ENCODE results near the gene BMPER.

BMPER gene

GRCh38 chr7:34155220-34155908 is 250.0 kb downstream of the BMPER start:
- no peak for TF ChIP-seq CTCF (IDR thresholded peaks at IDR 0.05; ENCODE audit: insufficient read depth, low read depth, low read length, missing control alignments)
- no peak overlapping the region for H3K4me3 ChIP-seq (ENCODE audit: low read length)
- DNase-seq (ENCODE audit: low read depth), result peak; percentile 97

GRCh38 chr7:34156336-34156735 is 251.0 kb downstream of the BMPER start:
- DNase-seq (ENCODE audit: low read depth), result no peak

GRCh38 chr7:34157137-34157536 is 251.8 kb downstream of the BMPER start:
- no peak overlapping the region for H3K4me3 ChIP-seq (ENCODE audit: low read length)
- TF ChIP-seq CTCF (IDR thresholded peaks at IDR 0.05; ENCODE audit: insufficient read depth, low read depth, low read length, missing control alignments), result no peak
- DNase-seq (ENCODE audit: low read depth), result no peak

More at GRCh38 chr7:34156336-34156735, 251.0 kb downstream of the BMPER start:
- H3K4me3 ChIP-seq (ENCODE audit: low read length), result no peak overlapping the region
- TF ChIP-seq CTCF (IDR thresholded peaks at IDR 0.05; ENCODE audit: insufficient read depth, low read depth, low read length, missing control alignments), result no peak

- peak; percentile 8 for TF ChIP-seq CTCF (IDR thresholded peaks at IDR 0.05; ENCODE audit: insufficient read depth, low read depth, low read length, missing control alignments)
- DNase-seq (ENCODE audit: low read depth), result no peak
- no peak overlapping the region for H3K4me3 ChIP-seq (ENCODE audit: low read length)
Measured at GRCh38 chr7:34158368-34159153, 253.2 kb downstream of the BMPER start.

GRCh38 chr7:34160261-34160752 is 255.0 kb downstream of the BMPER start:
- TF ChIP-seq CTCF (IDR thresholded peaks at IDR 0.05; ENCODE audit: insufficient read depth, low read depth, low read length, missing control alignments), result no peak
- no peak for DNase-seq (ENCODE audit: low read depth)
- H3K4me3 ChIP-seq (ENCODE audit: low read length), result no peak overlapping the region

GRCh38 chr7:34162027-34162565 is 256.8 kb downstream of the BMPER start:
- TF ChIP-seq CTCF (IDR thresholded peaks at IDR 0.05; ENCODE audit: insufficient read depth, low read depth, low read length, missing control alignments), result no peak
- DNase-seq (ENCODE audit: low read depth), result no peak
- H3K4me3 ChIP-seq (ENCODE audit: low read length), result no peak overlapping the region
